Lung microvascular endothelial cell (primary cell): ENCODE measurements around the gene SERF2. TPM values are rescaled to one million over a fixed set of nuclear protein-coding genes. Genes with fewer than 3 reads are reported as not detected.
"Not testable (repeated sequence)": the region's sequence is repeated elsewhere in the genome, so short reads cannot be mapped to it uniquely, and the experiment has no call there.

ENCODE experiments used
- DNase-seq, 2 donors: peaks; one replicate each; pipeline versions ENCODE4 v3.0.0 to v3.0.0-alpha.2; 2010; ENCODE audit warnings: low read depth in 2 of 2
- total RNA-seq: library from RNA; depleted of rRNA; stranded (reverse); fragments of >200 nt; gene quantifications from 2 replicates; pipeline ENCODE4 v1.2.1, GENCODE V29; 2014

SERF2 gene
- total RNA-seq, 1 donor from 2014 or later = 360 TPM

DNA sequence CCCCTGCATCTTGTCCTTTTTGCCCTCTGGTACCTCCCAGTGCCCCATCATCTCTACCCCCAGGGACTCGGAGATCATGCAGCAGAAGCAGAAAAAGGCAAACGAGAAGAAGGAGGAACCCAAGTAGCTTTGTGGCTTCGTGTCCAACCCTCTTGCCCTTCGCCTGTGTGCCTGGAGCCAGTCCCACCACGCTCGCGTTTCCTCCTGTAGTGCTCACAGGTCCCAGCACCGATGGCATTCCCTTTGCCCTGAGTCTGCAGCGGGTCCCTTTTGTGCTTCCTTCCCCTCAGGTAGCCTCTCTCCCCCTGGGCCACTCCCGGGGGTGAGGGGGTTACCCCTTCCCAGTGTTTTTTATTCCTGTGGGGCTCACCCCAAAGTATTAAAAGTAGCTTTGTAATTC lies 1.5 kb downstream of the SERF2 start:
- DNase-seq = no peak

- peak; percentile 23 to 59 for DNase-seq
Measured at GRCh38 chr15:43794269-43795037, 2.3 kb downstream of the SERF2 start.

- DNase-seq = no peak
Measured at GRCh38 chr15:43795197-43795596, 3.1 kb downstream of the SERF2 start.

- no peak for DNase-seq
Measured at GRCh38 chr15:43795997-43796396, 3.9 kb downstream of the SERF2 start.

GRCh38 chr15:43796566-43796965 lies 4.4 kb downstream of the SERF2 start:
- DNase-seq = no peak

DNA sequence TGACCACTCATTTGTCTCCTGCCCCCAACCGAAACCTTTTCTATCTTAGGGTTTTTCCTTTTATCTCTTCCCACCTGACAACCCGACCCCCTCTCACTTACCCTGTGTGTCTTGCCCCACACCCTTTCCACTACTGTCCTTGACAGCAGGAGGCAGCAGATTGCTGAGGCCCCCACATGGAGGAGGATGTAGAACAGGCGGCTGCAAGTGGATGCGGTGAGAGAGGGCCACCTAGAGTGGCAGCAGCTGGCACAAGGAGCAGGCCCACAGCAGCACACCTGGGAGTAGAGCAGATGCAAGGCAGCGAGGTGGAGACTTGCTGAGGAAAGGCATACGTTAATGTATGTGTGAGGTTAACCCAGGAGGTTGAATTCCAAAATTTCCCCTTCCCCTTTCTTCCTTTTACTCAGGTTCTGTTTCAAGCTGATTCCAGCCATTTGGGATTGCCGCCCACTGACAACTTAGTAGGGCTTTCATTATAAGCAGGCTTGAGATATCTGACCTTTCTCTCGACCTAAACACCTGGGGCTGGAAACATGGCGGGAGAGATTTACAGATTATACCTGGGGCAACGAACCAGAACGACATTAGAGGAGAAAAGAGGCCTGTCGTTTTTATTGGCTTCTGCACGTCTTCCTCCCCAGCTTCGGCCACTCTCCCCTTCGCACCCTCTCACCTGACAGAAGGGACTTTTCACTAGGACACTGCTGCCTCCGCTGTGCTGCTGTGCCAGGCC lies 7.3 kb downstream of the SERF2 start:
- no peak for DNase-seq

GRCh38 chr15:43799945-43800285 lies 7.8 kb downstream of the SERF2 start, which contains the start of gene SERINC4:
TSS of gene SERINC4 (minus strand) at chr15:43800220. CDS start at chr15:43799986, 234 bp downstream.
- DNase-seq = no peak

DNA sequence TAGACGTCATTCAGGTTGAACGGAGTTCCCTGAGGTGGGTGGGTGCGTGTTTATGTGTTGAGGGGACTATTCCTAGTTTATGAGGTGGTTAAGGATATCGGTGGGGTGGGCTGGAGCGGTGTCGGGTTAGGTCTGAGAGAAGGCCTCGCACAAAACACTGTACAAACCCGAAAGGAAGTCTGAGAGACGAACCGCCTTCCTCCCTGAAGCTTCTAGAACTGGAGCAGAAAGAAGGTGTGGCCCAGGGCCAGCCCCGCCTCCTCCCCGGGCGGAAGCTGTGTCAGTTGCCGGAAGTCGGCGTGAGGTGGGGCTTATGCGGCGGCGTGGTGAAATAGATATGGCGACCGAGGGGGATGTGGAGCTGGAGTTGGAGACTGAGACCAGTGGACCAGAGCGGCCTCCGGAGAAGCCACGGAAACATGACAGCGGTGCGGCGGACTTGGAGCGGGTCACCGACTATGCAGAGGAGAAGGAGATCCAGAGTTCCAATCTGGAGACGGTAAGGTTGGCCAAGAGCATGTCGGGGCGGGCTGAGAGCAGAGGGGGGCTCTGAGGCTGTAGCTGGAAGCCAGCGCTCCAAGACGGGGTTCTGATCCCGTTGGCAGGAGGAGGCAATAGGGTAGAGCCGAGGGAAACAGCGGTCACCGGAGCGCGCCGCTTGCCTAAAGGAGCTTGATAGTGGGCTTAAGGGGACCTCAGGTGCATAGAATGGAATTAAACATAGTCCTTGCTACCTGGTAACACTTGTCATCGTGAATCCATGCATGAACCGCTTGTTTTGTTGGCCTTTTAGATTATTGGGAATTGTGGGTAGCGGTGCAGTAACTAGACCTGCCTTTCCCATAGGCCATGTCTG lies 8.4 kb downstream of the SERF2 start, which contains the start of gene HYPK:
Gene HYPK (plus strand): TSS at position 314 of the 856 bp plus-strand sequence. CDS start 24 bp downstream, at position 338.
- peak; percentile 88 to 91 for DNase-seq

DNA sequence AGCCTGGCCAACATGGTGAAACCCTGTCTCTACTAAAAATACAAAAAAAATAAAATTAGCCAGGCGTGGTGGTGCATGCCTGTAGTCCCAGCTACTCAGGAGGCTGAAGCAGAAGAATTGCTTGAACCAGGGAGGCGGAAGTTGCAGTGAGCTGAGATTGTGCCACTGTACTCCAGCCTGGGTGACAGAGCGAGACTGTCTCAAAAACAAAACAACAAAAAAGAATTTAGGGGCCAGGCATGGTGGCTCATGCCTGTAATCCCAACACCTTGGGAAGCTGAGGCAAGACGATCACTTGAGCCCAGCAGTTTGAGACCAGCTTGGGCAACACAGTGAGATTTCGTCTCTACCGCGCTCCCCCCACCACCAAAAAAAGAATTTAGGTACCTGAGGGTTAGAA lies 10.6 kb downstream of the SERF2 start:
- DNase-seq = not testable (repeated sequence)

GRCh38 chr15:43808435-43808950 lies 16.4 kb downstream of the SERF2 start:
- no peak for DNase-seq

DNA sequence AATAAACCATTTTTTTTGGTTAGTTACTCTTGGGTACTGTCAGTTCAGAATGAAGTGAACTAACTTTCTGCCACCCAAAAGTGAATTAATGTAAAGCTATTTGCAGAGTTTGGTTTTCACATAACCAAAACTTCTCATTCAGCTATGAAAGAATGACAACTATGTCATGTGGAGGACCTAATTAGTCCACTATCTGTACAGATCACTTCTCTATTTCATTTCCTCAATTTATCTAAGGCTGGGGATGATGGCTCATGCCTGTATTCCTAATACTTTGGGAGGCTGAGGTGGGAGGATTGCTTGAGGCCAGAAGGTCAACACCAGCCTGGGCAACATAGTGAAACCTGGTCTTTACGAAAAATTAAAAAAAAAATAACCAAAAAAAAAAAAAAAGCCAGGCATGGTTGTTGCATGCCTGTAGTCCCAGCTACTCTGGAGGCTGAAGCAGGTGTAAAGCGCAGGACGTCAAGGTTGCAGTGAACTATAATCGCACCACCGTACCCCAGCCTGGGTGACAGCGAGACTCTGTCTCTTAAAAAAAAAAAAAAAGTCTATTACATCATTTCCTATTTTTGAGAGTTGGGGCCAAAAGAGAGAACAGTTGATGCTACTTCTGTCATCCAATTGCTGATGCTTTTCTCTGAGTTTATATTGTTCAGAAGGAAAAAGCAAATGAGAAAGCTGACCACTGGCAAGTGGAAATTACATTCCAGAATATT lies 17.0 kb downstream of the SERF2 start:
- no peak for DNase-seq

GRCh38 chr15:43815064-43815463 lies 22.9 kb downstream of the SERF2 start:
- DNase-seq = not testable (repeated sequence)

DNA sequence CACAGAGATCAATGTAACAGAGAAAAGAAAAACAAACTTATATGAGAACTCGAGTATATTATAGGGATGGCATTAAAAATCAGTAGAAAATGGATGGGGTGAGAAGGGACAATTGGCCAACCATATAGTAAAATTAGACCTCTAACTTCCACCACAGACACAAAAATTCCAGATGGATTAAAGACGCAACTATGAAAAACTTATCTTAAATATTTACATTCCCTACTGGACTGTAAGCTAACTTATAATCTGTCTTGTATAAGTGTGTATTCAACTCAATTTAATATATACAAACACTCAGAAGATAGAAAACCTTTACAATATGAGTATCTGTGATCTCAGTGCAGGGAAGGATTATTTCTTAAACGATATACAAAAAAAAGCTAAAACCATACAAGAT lies 29.4 kb downstream of the SERF2 start:
- DNase-seq = no peak

DNA sequence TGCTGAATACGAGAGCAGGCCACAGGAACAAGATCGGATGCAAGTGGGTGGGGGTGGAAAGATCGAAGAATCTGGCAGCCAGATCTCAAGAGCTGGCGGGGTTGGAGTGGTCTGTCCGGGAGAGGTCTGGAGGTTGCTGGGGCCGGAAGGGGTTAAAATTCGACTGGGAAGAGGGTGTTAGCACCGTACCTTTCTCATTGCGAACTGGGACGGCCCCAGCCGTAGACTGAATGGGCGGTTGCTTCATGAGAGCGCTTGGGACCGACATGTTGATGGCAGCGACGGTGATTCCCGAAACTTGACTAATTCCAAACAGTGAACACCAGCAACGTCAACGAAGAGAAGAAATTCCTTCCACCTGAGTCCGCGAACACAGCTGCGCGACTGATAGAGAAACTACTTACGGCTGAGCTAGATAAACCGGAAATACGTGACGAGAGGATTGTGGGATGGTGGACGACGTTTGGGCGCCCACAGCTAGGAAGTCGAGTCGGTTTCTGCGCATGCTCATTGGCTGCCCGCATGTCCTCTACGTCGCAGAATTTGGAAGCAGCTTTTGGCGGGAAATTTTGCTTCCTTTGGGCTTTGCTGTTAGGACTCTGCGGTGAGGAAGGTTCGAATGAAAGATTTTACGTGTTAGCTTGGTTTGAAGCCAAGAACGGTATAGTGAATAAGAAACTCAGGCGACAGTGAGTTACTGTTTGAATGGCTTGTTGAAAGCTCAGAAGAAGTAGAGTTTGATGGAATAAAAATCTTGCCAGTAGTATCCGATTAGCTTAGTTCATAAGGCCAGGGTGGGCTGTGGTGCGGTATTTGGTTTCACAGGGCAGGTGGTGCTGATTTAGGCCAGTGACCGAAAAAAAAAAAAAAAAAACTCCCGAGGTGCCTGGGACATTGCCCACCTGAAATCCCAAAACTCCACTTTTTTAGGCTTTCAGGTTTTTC lies 32.5 kb downstream of the SERF2 start, which contains the start of gene MFAP1:
Gene MFAP1 (minus strand): TSS at position 389 of the 945 bp plus-strand sequence. CDS start 121 bp downstream, at position 268.
- DNase-seq = peak; percentile 98

- DNase-seq = not testable (repeated sequence)
Measured at GRCh38 chr15:43825305-43825704, 33.2 kb downstream of the SERF2 start.

DNA sequence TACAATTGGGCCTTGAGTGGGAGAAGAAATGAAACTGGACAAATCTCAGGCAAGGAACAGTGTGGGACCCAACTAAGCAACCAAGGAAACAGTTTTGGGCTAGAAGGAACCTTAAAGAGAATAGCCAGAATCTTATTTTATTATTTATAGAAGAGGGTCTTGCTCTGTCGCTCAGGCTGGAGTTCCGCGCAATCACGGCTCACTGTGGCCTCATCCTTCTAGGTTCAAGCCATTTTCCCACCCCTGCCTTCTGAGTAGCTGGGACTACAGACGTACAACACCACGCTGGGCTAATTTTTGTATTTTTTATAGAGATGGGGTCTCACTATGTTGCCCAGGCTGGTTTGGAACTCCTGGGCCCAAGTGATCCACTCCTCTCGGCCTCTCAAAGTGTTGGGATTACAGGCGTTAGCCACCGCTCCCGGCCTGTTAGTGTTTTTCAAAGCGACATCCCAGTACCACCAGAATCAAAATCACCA lies 33.9 kb downstream of the SERF2 start:
- no peak for DNase-seq

DNA sequence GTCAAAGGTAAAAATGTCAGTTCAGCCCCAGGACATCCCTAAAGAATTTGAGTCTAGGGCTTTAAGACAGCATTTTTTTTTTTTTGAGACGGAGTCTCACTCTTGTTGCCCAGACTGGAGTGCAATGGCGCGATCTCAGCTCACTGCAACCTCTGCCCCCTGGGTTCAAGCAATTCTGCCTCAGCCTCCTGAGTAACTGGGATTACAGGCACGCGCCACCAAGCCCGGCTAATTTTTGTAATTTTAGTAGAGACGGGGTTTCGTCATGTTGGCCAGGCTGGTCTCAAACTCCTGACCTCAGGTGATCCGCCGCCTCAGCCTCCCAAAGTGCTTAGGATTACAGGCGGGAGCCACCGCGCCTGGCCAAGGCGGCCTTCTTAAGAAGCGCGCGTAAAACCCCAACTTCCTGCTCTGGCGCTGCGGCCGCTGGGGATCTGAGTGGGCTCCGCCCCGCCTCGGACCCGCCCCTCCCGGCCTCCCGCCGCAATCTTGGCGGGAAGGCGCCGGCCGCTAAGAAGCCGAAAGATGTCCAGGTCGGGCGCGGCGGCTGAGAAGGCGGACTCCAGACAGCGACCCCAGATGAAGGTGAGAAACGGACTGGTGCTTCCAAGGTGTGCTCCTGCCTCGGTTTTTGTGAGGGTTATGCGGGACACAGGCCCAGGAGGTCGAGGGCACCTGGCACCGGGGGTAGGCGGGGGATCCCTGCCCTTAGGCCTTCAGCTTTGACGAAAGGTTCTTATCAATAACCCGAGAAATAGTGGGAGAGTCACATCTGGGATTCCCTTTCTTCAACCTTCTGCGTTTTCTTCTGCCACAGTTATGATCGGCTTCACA lies 34.6 kb downstream of the SERF2 start, which contains the start of gene WDR76:
Gene WDR76 (plus strand): TSS at position 495 of the 834 bp plus-strand sequence. CDS start 31 bp downstream, at position 526.
- DNase-seq = peak; percentile 37 to 87

DNA sequence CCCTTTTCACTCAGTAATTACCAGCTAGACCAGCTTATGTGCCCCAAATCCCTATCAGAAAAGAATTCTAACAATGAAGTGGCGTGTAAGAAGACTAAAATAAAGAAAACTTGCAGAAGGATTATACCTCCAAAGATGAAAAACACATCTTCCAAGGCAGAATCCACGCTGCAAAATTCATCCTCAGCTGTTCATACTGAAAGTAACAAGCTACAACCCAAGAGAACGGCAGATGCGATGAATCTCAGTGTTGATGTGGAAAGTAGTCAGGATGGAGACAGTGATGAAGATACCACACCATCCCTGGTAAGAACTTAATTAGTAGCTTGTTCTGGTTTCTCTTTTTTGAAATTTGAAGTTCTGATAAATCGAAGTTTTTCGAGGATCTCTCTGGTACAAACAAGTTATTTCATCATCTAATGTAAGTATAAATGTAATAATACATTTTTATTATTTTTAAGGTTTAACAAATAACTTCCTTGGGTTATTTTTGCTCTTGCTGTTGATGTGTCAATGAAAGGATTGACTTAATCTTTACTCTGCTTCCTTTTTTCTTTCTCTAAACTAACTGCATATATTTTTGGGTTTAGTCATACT lies 36.0 kb downstream of the SERF2 start:
- DNase-seq = peak in 1 of 2 donors; percentile 16
